ENCODE measurements around the gene SPRED2.
A peak's percentile ranks its signal among the peaks of the same experiment; 100 is the strongest.

The SPRED2 gene

DNA sequence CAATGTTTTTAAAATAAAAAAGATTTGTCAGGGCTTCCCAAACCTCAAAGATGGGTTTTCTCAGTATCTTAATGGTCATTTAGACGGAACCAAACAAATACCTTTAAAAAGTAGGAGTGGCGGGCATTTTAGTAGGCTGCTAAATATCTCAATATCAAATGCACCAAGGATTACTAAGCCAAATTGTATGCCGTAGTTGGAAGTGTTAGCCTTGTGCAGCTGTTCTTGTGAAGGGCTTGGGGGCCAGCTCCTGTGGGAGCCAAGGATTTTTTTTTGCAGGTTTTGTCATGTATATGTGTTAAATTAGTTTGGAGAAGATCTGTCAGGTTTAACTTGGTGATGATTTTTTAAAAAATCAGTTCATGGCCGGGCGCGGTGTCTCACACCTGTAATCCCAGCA is 152.6 kb downstream of the SPRED2 start:
- TF ChIP-seq, protein P1, sequence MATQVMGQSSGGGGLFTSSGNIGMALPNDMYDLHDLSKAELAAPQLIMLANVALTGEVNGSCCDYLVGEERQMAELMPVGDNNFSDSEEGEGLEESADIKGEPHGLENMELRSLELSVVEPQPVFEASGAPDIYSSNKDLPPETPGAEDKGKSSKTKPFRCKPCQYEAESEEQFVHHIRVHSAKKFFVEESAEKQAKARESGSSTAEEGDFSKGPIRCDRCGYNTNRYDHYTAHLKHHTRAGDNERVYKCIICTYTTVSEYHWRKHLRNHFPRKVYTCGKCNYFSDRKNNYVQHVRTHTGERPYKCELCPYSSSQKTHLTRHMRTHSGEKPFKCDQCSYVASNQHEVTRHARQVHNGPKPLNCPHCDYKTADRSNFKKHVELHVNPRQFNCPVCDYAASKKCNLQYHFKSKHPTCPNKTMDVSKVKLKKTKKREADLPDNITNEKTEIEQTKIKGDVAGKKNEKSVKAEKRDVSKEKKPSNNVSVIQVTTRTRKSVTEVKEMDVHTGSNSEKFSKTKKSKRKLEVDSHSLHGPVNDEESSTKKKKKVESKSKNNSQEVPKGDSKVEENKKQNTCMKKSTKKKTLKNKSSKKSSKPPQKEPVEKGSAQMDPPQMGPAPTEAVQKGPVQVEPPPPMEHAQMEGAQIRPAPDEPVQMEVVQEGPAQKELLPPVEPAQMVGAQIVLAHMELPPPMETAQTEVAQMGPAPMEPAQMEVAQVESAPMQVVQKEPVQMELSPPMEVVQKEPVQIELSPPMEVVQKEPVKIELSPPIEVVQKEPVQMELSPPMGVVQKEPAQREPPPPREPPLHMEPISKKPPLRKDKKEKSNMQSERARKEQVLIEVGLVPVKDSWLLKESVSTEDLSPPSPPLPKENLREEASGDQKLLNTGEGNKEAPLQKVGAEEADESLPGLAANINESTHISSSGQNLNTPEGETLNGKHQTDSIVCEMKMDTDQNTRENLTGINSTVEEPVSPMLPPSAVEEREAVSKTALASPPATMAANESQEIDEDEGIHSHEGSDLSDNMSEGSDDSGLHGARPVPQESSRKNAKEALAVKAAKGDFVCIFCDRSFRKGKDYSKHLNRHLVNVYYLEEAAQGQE (IDR thresholded peaks at IDR 0.05; ENCODE audit: insufficient replicate concordance, low read depth) = no peak
- no peak for TF ChIP-seq POLR2AphosphoS5 (IDR thresholded peaks at IDR 0.05; ENCODE audit: low read depth)
- no peak for TF ChIP-seq SPI1 (IDR thresholded peaks at IDR 0.05; ENCODE audit: borderline replicate concordance, low read depth)
- no peak for TF ChIP-seq GABPA (IDR thresholded peaks at IDR 0.05; ENCODE audit: low read depth)
- TF ChIP-seq, protein P2, sequence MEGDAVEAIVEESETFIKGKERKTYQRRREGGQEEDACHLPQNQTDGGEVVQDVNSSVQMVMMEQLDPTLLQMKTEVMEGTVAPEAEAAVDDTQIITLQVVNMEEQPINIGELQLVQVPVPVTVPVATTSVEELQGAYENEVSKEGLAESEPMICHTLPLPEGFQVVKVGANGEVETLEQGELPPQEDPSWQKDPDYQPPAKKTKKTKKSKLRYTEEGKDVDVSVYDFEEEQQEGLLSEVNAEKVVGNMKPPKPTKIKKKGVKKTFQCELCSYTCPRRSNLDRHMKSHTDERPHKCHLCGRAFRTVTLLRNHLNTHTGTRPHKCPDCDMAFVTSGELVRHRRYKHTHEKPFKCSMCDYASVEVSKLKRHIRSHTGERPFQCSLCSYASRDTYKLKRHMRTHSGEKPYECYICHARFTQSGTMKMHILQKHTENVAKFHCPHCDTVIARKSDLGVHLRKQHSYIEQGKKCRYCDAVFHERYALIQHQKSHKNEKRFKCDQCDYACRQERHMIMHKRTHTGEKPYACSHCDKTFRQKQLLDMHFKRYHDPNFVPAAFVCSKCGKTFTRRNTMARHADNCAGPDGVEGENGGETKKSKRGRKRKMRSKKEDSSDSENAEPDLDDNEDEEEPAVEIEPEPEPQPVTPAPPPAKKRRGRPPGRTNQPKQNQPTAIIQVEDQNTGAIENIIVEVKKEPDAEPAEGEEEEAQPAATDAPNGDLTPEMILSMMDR (IDR thresholded peaks at IDR 0.05; ENCODE audit: insufficient read depth, low read length) = no peak
- no peaks in the 10 kb centered on the region for H3K27me3 ChIP-seq (ENCODE audit: insufficient read depth, poor library complexity, severe bottlenecking)
- no peak overlapping the region for H3K27ac ChIP-seq (replicated peaks)
- no peak overlapping the region for H3K4me3 ChIP-seq (replicated peaks; ENCODE audit: insufficient read depth, low read length)
- no peak for DNase-seq (ENCODE audit: low read depth in 1 of 2, low spot score in 1 of 2)

DNA sequence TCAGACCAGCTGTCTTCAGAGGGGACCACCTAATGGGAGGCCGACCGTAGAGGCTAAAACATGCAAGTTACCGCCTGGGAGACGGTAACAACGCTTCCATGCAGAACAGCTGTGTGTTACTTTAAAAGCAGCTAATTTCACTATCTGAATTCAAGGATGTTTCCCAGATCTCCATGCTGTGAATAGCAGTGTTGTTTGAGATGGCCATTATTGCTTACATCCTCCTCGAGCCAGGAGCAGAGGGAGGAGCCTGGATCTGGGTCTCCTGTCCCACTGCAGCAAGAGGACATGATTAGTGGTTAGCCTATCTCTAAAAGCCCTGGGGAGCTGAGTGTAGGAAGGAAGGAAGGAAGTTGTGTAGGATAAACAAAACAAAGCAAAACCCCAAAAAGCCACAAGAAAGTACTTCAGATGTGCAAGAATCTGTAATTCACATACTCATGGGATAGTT is 153.8 kb downstream of the SPRED2 start:
- Histone ChIP-seq H3K27me3 (ENCODE audit: insufficient read depth, poor library complexity, severe bottlenecking) (no peaks in the 10 kb centered on the region), H3K27ac (replicated peaks) (no peak overlapping the region), H3K4me3 (replicated peaks; ENCODE audit: insufficient read depth, low read length) (no peak overlapping the region)
- peak in 1 of 2 experiments; percentile 18 for DNase-seq (ENCODE audit: low read depth in 1 of 2, low spot score in 1 of 2)
- TF ChIP-seq POLR2AphosphoS5 (IDR thresholded peaks at IDR 0.05; ENCODE audit: low read depth) (no peak), SPI1 (IDR thresholded peaks at IDR 0.05; ENCODE audit: borderline replicate concordance, low read depth) (no peak), GABPA (IDR thresholded peaks at IDR 0.05; ENCODE audit: low read depth) (no peak)
- TF ChIP-seq, protein P2 (IDR thresholded peaks at IDR 0.05; ENCODE audit: insufficient read depth, low read length) = no peak
- TF ChIP-seq, protein P1 (IDR thresholded peaks at IDR 0.05; ENCODE audit: insufficient replicate concordance, low read depth) = no peak

DNA sequence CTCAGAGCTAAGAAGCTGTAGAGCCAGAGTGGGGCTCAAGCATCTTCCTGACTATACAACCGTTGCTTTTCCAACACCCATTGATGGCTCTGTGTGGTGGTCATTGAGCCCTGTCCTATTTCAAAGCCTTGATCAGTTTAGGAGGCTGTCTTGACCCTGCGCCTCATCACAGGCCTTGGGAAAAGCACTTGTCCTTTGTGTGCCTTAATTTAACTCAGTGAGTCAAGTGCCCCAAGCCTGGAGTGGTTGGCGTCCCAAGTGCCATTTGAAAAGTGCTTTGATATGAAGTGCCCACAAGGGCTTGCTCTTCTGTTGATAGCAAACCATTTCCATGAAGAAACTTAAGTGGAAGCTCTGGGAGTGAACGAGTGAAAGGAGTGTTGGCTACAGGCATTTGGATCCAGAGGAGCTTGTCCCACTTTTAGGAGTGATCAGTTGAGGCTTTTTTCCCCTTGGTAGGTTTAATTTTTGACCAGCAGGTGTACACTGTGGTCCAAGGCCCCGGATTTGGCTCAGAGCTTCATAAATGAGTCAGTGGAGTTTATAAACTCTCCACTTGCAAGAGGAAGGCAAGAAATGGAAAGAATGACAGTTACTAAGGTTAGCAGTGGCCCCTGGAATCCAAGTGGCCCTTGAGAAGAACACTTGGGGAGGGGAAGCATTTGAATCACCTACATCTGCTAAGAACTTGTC is 154.5 kb downstream of the SPRED2 start:
- Histone ChIP-seq H3K27me3 (ENCODE audit: insufficient read depth, poor library complexity, severe bottlenecking) (no peaks in the 10 kb centered on the region), H3K27ac (replicated peaks) (no peak overlapping the region), H3K4me3 (replicated peaks; ENCODE audit: insufficient read depth, low read length) (no peak overlapping the region)
- DNase-seq (ENCODE audit: low read depth in 1 of 2, low spot score in 1 of 2) = no peak
- TF ChIP-seq, protein P2 (IDR thresholded peaks at IDR 0.05; ENCODE audit: insufficient read depth, low read length) = no peak
- TF ChIP-seq SPI1 (IDR thresholded peaks at IDR 0.05; ENCODE audit: borderline replicate concordance, low read depth) = no peak
- TF ChIP-seq, protein P1 (IDR thresholded peaks at IDR 0.05; ENCODE audit: insufficient replicate concordance, low read depth) = no peak
- no peak for TF ChIP-seq POLR2AphosphoS5 (IDR thresholded peaks at IDR 0.05; ENCODE audit: low read depth)
- no peak for TF ChIP-seq GABPA (IDR thresholded peaks at IDR 0.05; ENCODE audit: low read depth)
